GM21737 (cell line): Measurements from ENCODE around the gene KIF1B.
"Not testable (repeated sequence)": the region's sequence is repeated elsewhere in the genome, so short reads cannot be mapped to it uniquely, and the experiment has no call there.

Experiments used
- ATAC-seq: cut with Tn5 transposase; IDR thresholded peaks from one replicate; pipeline ENCODE4 v1.9.1; 2021; ENCODE audit warnings: mild to moderate bottlenecking, moderate library complexity; ENCODE audit not compliant: unreplicated experiment

The KIF1B gene

GRCh38 chr1:10424651-10425050 is 214.3 kb downstream of the KIF1B start:
- ATAC-seq = no peak

- ATAC-seq = not testable (repeated sequence)
Observed at GRCh38 chr1:10425826-10426534, 215.6 kb downstream of the KIF1B start.

GRCh38 chr1:10426535-10426848 is 216.1 kb downstream of the KIF1B start:
- not testable (repeated sequence) for ATAC-seq

- ATAC-seq = no peak
Observed at GRCh38 chr1:10428984-10429383, 218.6 kb downstream of the KIF1B start.

GRCh38 chr1:10429868-10430215 is 219.5 kb downstream of the KIF1B start:
- no peak for ATAC-seq

GRCh38 chr1:10430216-10431069 is 220.1 kb downstream of the KIF1B start, which contains the start of gene CENPS:
CENPS (plus strand) TSS chr1:10430433; CDS start chr1:10430518, 85 bp downstream.
- peak; percentile 73 for ATAC-seq
